ENCODE data around the gene CRYGA.
"Not testable (repeated sequence)": the region's sequence is repeated elsewhere in the genome, so short reads cannot be mapped to it uniquely, and the experiment has no call there.

CRYGA gene

GRCh38 chr2:208125251-208125650 is 38.1 kb downstream of the CRYGA start:
- no peak for DNase-seq

- DNase-seq: peak; percentile 48
These were observed 39.2 kb downstream of the CRYGA start, which contains the start of gene CRYGD for GRCh38 chr2:208124013-208124715. TSS of gene CRYGD (minus strand) at chr2:208124524. CDS start at chr2:208124473, 51 bp downstream.

GRCh38 chr2:208122248-208122647 is 41.1 kb downstream of the CRYGA start:
- no peak for DNase-seq

GRCh38 chr2:208118918-208119317 is 44.5 kb downstream of the CRYGA start:
- no peak for DNase-seq

DNA sequence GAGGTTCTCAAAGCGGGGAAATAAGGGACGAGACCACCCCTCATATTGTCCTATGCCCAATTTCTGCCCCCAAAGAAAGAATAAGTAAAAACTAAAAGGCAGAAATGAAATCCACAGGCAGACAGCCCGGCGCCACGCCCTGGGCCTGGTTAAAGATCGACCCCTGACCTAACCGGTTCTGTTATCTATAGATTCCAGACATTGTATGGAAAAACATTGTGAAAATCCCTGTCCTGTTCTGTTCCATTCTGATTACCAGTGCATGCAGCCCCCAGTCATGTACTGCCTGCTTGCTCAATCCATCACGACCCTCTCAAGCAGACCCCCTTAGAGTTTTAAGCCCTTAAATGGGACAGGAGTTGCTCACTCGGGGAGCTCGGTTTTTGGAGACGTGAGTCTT is 46.0 kb downstream of the CRYGA start:
- not testable (repeated sequence) for DNase-seq

DNA sequence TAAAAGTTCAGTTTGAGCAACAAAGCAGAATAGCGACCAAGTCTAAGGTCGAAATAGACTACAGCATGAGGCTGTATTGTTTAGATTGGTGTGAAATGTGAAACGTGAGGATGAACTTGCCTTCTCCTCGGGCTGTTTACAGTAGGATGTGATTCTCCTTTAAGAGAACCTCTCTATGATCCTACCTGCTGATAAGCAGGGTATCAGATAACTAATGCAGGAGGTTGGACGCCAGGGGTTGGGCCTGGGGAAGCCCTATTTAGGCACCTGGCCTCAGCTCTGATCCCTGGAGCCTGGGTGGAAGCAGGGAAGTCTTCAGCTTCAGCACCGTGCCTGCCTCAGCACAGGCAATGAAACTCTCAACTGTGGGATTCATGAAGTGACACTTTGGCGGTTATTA is 50.4 kb downstream of the CRYGA start:
- no peak for DNase-seq

DNA sequence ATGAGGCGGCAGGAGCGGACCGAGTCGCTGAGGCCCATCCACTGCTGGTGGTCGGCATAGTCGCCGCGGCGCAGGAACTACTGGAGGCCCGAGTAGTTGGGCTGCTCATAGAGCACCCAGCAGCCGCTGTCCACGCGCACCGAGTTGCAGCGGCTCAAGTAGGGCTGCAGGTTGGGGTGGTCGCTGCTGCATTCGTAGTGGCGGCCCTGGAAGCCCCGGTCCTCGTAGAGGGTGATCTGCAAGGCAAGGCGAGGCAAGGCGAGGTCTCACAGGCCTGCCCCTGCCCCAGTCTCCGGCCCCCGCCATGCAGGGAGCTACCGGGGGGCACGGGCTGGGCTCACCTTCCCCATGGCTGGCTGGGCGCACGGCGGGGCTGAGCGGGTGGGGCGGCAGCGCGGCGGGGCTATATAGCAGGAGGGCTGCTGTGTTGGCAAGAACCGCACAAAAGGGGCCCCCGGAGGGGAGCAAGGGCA is 51.1 kb downstream of the CRYGA start:
- DNase-seq: not testable (repeated sequence)

All from right forelimb (tissue), 1 donor.